ENCODE results near the gene SGMS1. TPM values are rescaled to one million over a fixed set of nuclear protein-coding genes. Genes with fewer than 3 reads are reported as not detected.
"Not testable (repeated sequence)": the region's sequence is repeated elsewhere in the genome, so short reads cannot be mapped to it uniquely, and the experiment has no call there.

The SGMS1 gene
- total RNA-seq, 2 donors from 2014 or later: 67.0 to 68.2 TPM

DNA sequence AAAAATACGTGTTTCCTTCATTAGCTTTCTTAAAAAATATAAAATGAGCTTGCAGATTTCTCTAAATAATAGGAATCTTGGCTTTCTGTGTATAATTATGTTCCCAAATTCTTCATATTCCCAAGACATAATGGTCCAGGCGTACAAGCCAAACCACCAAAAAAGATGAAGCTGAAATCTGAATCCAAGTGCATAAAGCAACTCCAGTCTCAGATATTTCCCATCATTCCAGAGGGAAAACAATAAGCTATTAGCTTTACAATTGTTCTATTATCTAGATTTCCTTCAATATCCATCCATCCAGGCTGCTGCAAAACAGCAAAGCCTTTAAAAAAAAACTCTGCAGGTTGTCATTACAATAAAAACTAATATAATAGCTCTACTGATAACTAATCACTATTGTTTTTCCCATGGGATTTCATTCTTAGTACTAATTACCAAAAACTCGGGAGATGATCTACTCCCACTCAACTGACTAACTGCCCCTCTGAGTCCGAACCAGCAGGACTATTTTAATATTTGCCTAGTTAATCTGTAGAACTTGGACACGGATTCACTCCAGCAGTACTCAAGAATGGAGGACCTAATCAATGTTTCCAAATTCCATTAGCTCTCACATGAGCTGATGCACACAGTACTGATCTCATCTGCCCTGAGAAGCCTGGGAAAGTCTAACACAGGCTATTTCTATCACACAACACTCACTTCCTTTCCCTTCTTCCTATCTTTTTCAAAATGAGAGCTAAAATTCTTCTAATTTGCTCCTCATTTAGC lies 263.5 kb downstream of the SGMS1 start:
- intact Hi-C loops (cut with DNase I): no loop called here
- no peak overlapping the region for H3K4me3 ChIP-seq
- TF ChIP-seq, protein P1, sequence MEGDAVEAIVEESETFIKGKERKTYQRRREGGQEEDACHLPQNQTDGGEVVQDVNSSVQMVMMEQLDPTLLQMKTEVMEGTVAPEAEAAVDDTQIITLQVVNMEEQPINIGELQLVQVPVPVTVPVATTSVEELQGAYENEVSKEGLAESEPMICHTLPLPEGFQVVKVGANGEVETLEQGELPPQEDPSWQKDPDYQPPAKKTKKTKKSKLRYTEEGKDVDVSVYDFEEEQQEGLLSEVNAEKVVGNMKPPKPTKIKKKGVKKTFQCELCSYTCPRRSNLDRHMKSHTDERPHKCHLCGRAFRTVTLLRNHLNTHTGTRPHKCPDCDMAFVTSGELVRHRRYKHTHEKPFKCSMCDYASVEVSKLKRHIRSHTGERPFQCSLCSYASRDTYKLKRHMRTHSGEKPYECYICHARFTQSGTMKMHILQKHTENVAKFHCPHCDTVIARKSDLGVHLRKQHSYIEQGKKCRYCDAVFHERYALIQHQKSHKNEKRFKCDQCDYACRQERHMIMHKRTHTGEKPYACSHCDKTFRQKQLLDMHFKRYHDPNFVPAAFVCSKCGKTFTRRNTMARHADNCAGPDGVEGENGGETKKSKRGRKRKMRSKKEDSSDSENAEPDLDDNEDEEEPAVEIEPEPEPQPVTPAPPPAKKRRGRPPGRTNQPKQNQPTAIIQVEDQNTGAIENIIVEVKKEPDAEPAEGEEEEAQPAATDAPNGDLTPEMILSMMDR (IDR thresholded peaks at IDR 0.05): no peak
- DNase-seq (ENCODE audit: low spot score): no peak
- H3K27me3 ChIP-seq (replicated peaks; ENCODE audit: insufficient read depth): no peaks in the 10 kb centered on the region
- H3K4me1 ChIP-seq (replicated peaks): no peaks in the 10 kb centered on the region
- H3K9me3 ChIP-seq: no peaks in the 10 kb centered on the region
- no peaks in the 10 kb centered on the region for H3K36me3 ChIP-seq
- WGBS: 66% methylated on average over 5 of the region's 5 CpGs
- no peak overlapping the region for H3K27ac ChIP-seq

DNA sequence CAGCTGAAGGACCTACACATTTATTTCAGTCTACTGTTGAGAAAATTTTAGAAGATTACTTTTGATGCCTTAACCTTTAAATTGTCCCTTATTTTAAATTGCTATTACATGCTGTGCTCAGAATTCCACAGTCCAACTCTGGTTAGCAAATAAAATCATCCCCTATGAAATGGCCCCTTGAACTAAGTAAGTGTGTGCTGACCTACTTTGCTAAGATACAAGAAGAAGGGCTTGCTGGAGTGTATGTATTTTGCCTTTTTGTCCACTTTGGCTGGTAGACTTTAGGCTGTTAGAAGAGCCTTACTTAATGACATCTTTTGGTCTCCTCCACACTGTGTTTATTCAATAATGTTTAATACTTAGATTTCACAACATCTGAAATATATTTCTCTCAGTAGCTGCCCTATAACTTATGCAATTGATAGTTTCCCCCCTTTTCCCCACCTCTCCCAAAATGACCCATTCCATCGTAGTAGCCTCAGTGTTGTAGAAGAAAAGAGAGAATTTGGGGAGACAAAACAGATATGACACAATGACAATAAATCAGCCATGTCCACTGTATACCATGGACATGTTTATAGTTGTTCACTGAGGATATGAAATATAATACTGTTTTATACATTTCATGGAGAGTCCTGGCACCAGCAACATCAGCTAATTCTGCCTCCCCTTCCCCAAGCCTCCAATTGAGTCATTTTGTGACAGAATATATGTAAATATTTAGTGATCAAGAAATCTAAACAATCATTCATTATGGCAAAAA lies 264.6 kb downstream of the SGMS1 start:
- H3K4me3 ChIP-seq: no peak overlapping the region
- no peak for DNase-seq (ENCODE audit: low spot score)
- no peaks in the 10 kb centered on the region for H3K27me3 ChIP-seq (replicated peaks; ENCODE audit: insufficient read depth)
- intact Hi-C loops (cut with DNase I): no loop called here
- H3K36me3 ChIP-seq: no peaks in the 10 kb centered on the region
- TF ChIP-seq POLR2A (IDR thresholded peaks at IDR 0.05) (no peak), POLR2AphosphoS5 (IDR thresholded peaks at IDR 0.05) (no peak)
- TF ChIP-seq, protein P1 (IDR thresholded peaks at IDR 0.05): no peak
- H3K9me3 ChIP-seq: no peaks in the 10 kb centered on the region
- H3K27ac ChIP-seq: no peak overlapping the region
- WGBS: 74% methylated on average over 1 of the region's 1 CpG
- H3K4me1 ChIP-seq (replicated peaks): no peaks in the 10 kb centered on the region

DNA sequence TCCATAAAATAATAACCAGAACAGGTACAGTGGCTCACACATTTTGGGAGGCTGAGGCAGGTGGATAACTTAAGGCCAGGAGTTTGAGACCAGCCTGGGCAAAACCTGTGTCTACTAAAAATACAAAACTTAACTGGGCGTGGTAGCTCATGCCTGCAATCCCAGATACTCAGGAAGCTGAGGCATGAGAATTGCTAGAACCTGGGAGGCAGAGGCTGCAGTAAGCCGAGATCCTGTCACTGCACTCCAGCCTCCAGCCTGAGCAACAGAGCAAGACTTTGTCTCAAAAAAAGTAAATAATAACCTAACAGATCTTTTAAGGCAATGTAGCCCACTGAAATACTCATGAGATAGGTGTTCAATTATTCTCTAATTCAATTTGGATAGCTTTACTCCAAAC lies 265.3 kb downstream of the SGMS1 start:
- no peak for DNase-seq (ENCODE audit: low spot score)
- no peak for TF ChIP-seq POLR2AphosphoS5 (IDR thresholded peaks at IDR 0.05)
- TF ChIP-seq, protein P1 (IDR thresholded peaks at IDR 0.05): no peak
- no peak for TF ChIP-seq POLR2A (IDR thresholded peaks at IDR 0.05)
- Histone ChIP-seq H3K27me3 (replicated peaks; ENCODE audit: insufficient read depth) (no peaks in the 10 kb centered on the region), H3K4me3 (no peak overlapping the region), H3K36me3 (no peaks in the 10 kb centered on the region), H3K27ac (no peak overlapping the region), H3K9me3 (no peaks in the 10 kb centered on the region), H3K4me1 (replicated peaks) (no peaks in the 10 kb centered on the region)
- WGBS: 93% methylated on average over 2 of the region's 2 CpGs
- intact Hi-C loops (cut with DNase I): no loop called here

DNA sequence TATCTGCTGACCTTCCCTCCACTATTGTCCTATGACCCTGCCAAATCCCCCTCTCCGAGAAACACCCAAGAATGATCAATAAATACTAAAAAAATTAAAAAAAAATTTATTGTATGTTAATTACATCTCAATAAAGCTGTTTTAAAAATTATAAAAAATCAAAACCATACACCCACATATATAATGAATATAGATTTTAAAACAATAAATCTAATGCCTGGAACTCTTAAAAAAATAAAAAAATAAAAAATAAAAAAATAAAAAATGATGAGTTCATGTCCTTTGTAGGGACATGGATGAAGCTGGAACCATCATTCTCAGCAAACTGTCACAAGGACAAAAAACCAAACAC lies 267.3 kb downstream of the SGMS1 start:
- H3K36me3 ChIP-seq; H3K27me3 ChIP-seq (replicated peaks; ENCODE audit: insufficient read depth); DNase-seq (ENCODE audit: low spot score); H3K9me3 ChIP-seq; intact Hi-C loops (cut with DNase I); H3K27ac ChIP-seq; H3K4me1 ChIP-seq (replicated peaks); H3K4me3 ChIP-seq: not testable (repeated sequence)
- WGBS: 88% methylated on average over 1 of the region's 1 CpG

DNA sequence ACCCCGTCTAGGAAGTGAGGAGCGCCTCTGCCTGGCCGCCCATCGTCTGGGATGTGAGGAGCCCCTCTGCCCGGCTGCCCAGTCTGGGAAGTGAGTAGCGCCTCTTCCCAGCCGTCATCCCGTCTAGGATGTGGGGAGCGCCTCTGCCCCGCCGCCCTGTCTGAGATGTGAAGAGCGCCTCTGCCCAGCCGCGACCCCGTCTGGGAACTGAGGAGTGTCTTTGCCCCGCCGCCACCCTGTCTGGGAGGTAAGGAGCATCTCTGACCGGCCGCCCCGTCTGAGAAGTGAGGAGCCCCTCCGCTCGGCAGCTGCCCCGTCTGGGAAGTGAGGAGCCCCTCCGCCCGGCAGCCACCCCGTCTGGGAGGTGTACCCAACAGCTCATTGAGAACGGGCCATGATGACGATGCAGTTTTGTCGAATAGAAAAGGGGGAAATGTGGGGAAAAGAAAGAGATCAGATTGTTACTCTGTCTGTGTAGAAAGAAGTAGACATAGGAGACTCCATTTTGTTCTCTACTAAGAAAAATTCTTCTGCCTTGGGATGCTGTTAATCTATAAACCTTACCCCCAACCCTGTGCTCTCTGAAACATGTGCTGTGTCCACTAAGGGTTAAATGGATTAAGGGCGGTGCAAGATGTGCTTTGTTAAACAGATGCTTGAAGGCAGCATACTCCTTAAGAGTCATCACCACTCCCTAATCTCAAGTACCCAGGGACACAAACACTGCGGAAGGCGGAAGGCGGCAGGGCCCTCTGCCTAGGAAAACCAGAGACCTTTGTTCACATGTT lies 267.9 kb downstream of the SGMS1 start:
- DNase-seq (ENCODE audit: low spot score); H3K36me3 ChIP-seq; H3K9me3 ChIP-seq; H3K4me3 ChIP-seq; intact Hi-C loops (cut with DNase I); H3K4me1 ChIP-seq (replicated peaks); H3K27me3 ChIP-seq (replicated peaks; ENCODE audit: insufficient read depth); H3K27ac ChIP-seq: not testable (repeated sequence)
- 97% methylated on average over 33 of the region's 33 CpGs for WGBS

All from prostate gland (tissue), 2 donors.